Stomach smooth muscle (tissue), 2 donors: ENCODE measurements around the gene SLC17A1.

Experiments used
- H3K27ac ChIP-seq: one replicate; pipeline ENCODE4 v1.7.0; 2013; ENCODE audit warnings: mild to moderate bottlenecking, low read length, inconsistent platforms
- H3K27me3 ChIP-seq, 2 donors: one replicate each; pipeline ENCODE4 v1.7.0; 2013; ENCODE audit warnings: low read length in 2 of 2; ENCODE audit not compliant: insufficient read depth in 2 of 2, control insufficient read depth in 1 of 2
- H3K36me3 ChIP-seq, 2 donors: one replicate each; pipeline ENCODE4 v1.7.0; 2013; ENCODE audit warnings: low read length in 2 of 2; ENCODE audit not compliant: control insufficient read depth in 2 of 2, insufficient read depth in 2 of 2
- H3K4me1 ChIP-seq: one replicate; pipeline ENCODE4 v1.7.0; 2013; ENCODE audit warnings: low read length; ENCODE audit not compliant: control insufficient read depth, insufficient read depth
- H3K4me3 ChIP-seq, 2 donors: one replicate each; pipeline ENCODE4 v1.7.0; 2013; ENCODE audit warnings: low read length in 2 of 2
- H3K9ac ChIP-seq, 2 donors: one replicate each; pipeline ENCODE4 v1.7.0; 2013; ENCODE audit warnings: low read length in 2 of 2, mild to moderate bottlenecking in 1 of 2
- H3K9me3 ChIP-seq, 2 donors: one replicate each; pipeline ENCODE4 v1.7.0; 2013; ENCODE audit warnings: low read length in 2 of 2; ENCODE audit not compliant: control insufficient read depth in 2 of 2
- donor health status: healthy.
- donor health status: Pancreatic carcinoma.

Gene SLC17A1

DNA sequence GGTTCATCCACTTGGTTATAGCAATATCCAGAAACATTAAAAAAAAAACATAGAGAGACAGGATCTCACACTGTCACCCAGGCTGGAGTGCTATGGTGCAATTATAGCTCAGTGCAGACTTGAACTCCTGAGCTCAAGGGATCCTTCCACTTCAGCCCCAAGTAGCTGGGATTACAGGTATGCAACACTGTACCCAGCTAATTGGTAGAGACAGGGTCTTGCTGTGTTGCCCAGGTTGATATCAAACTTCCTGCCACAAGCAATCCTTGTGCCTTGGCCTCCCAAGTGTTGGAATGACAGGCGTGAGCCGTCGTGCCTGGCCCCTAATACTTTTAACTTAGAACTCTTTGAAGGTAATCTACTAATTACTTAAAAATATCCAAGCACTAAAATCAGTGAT, 818 bp upstream of the SLC17A1 start:
- Histone ChIP-seq H3K4me1 (no peaks in the 10 kb centered on the region), H3K9ac (no peak overlapping the region), H3K4me3 (no peak overlapping the region), H3K36me3 (no peaks in the 10 kb centered on the region), H3K27me3 (no peaks in the 10 kb centered on the region), H3K9me3 (no peaks in the 10 kb centered on the region), H3K27ac (no peak overlapping the region)

DNA sequence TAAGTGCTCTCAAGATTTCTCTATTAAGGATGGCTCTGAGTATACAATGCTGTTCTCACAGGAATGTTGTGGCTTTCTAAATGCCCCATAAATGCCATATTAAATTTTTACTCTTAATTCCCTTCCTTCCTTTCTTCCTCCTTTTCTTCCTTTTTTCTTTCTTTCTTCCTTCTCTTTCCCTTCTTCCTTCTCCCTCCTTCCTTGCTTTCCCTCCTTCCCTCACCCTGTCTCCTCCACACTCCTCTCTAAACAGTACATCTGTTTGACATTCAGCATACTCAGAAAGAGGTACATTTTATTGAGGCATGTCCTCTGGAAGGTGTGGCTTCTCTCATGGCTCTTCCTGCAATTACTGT, 433 bp upstream of the SLC17A1 start:
- Histone ChIP-seq H3K9ac (no peak overlapping the region), H3K4me3 (no peak overlapping the region), H3K27ac (no peak overlapping the region), H3K36me3 (no peaks in the 10 kb centered on the region), H3K9me3 (no peaks in the 10 kb centered on the region), H3K4me1 (no peaks in the 10 kb centered on the region), H3K27me3 (no peaks in the 10 kb centered on the region)

DNA sequence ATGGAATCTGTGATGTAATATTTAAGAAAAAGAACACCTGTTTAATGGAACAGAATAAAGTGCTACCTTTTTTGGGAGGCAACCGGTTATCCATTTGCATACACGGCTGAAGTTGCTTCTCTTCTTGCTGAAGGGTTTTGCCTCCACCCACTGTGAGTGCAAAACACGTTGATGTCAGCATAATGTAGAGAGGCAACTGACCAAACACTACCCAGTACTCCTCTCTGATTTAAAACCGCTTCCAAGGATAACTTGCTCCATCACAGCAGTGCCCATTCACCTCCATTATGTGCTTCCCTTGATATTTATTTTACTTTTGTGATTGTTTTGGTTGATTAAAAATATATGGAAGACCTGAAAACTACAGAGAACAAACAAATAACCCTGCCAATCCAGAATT, 1.4 kb downstream of the SLC17A1 start:
- Histone ChIP-seq H3K27me3 (no peaks in the 10 kb centered on the region), H3K4me3 (no peak overlapping the region), H3K27ac (no peak overlapping the region), H3K36me3 (no peaks in the 10 kb centered on the region), H3K9me3 (no peaks in the 10 kb centered on the region), H3K4me1 (no peaks in the 10 kb centered on the region), H3K9ac (no peak overlapping the region)

DNA sequence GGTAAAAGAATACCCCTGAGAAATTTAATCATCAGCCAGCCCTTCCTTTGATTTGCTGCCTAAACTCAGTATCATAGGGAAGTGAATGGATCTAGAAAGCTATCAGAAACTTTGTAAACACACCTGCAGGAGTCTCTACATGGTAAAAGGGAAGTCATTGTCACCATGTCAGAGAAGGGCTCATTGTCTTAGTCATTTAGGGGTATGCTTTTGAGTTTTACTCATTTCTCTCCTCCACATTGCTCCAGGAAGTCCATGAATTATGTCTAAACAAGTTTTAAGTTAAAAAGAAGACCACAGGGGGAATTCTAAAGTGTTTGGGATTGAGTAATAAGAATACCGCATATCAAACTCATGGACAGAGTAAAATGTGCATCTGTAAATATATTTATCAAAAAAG, 2.5 kb downstream of the SLC17A1 start:
- H3K9ac ChIP-seq, result no peak overlapping the region
- no peaks in the 10 kb centered on the region for H3K4me1 ChIP-seq
- H3K36me3 ChIP-seq, result no peaks in the 10 kb centered on the region
- no peak overlapping the region for H3K27ac ChIP-seq
- no peaks in the 10 kb centered on the region for H3K9me3 ChIP-seq
- no peak overlapping the region for H3K4me3 ChIP-seq
- H3K27me3 ChIP-seq, result no peaks in the 10 kb centered on the region

DNA sequence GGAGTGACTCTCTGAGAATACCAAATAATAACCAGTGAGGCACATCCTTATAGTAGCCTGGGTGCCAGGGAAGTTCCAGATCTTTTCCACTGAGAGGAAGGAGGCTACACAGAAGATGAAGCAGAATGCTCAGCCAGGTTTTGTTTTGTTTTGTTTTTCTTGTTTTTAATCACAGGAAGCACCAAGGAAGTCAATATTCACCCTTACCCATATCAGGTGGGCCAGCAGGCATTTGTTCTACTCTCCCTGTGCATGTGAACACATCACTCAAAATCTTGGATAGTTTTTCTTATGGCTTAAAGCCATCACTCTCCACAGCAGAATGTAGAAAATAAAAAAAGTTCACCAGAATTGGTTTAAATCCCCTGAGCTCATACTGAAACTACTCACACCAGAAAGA, 10.5 kb downstream of the SLC17A1 start:
- Histone ChIP-seq H3K4me1 (no peaks in the 10 kb centered on the region), H3K9ac (no peak overlapping the region), H3K36me3 (no peaks in the 10 kb centered on the region), H3K27me3 (no peaks in the 10 kb centered on the region), H3K9me3 (no peaks in the 10 kb centered on the region), H3K27ac (no peak overlapping the region), H3K4me3 (no peak overlapping the region)

DNA sequence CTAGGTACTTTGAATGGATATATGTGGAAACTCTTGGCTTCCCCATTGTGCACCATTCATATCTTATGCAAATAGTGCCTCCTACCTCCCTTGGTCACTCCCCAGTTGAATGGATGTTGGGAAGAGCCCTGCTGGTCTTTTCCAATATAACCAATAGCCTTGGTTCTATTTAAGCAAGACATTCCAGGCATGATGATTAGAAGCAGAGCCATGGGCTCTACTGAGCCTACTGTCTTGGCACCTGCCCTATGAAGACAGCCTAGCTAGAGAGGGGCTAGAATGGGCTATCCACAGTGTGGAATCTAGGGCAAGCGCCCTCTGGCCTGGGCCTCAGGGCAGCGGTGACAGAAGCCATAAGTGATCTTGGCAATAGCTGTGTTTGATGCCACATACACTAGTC, 15.6 kb downstream of the SLC17A1 start:
- no peak overlapping the region for H3K27ac ChIP-seq
- no peaks in the 10 kb centered on the region for H3K27me3 ChIP-seq

DNA sequence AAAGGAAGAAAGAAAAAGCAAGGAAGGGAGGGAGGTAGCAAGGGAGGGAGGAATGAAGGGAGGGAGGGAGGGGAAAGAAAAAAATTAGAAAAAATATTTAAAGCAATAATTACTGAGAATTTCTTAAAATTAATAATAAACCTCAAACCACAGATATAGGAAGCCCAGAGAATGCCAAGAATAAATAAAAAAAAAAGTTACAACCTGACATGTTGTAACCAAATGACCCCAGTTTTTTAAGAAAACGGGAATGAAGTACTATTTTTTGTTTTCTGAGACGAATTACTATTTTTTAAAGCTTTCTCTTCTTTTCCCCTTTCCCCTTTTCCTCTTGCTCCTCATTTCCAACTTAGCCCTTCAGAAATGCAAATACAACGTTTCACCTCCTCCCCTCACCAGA, 16.7 kb downstream of the SLC17A1 start:
- Histone ChIP-seq H3K4me1 (no peaks in the 10 kb centered on the region), H3K27me3 (no peaks in the 10 kb centered on the region), H3K36me3 (no peaks in the 10 kb centered on the region), H3K9me3 (no peaks in the 10 kb centered on the region), H3K27ac (no peak overlapping the region), H3K9ac (no peak overlapping the region), H3K4me3 (no peak overlapping the region)

More for the DNA sequence above, 15.6 kb downstream of the SLC17A1 start:
- Histone ChIP-seq H3K4me3 (no peak overlapping the region), H3K4me1 (no peaks in the 10 kb centered on the region), H3K9me3 (no peaks in the 10 kb centered on the region), H3K36me3 (no peaks in the 10 kb centered on the region), H3K9ac (no peak overlapping the region)

DNA sequence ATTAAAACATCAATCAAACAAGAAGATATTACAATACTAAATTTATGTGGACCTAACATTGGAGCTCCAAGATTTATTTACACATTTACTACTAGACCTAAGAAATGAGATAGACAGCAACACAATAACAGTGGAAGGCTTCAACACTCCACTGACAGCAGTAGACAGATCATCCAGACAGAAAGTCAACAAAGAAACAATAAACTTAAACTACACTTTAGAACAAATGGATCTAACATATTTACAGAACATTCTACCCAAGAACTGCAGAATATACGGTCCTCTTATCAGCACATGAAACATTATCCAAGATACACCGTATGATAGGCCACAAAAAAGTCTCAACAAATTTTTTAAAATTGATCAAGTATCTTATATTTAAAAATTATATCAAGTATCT, 27.0 kb downstream of the SLC17A1 start:
- no peaks in the 10 kb centered on the region for H3K27me3 ChIP-seq
- H3K9ac ChIP-seq, result no peak overlapping the region
- H3K4me1 ChIP-seq, result no peaks in the 10 kb centered on the region
- no peak overlapping the region for H3K4me3 ChIP-seq
- no peak overlapping the region for H3K27ac ChIP-seq
- no peaks in the 10 kb centered on the region for H3K36me3 ChIP-seq
- H3K9me3 ChIP-seq, result no peaks in the 10 kb centered on the region

DNA sequence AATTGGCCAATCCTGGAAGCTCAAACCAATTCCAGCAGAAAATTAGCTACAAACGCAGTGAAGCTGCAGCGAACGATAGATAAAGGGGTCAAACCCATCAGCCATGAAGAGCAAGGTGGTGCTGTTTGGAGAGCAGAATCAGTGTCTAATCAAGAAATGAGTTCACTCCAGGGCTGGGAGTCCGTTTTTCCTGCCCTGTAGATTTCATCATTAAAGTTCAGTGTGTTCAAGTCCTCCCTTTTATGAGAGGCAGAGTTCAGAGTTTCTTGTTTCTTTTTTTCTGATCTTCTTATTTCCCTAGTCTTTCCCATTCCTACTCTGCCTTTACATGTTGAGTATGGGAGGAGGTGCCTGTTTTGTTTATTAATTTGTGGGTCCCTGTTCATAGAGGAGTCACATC, 30.4 kb downstream of the SLC17A1 start:
- no peaks in the 10 kb centered on the region for H3K4me1 ChIP-seq
- H3K36me3 ChIP-seq, result no peaks in the 10 kb centered on the region
- no peak overlapping the region for H3K4me3 ChIP-seq
- no peaks in the 10 kb centered on the region for H3K27me3 ChIP-seq
- no peaks in the 10 kb centered on the region for H3K9me3 ChIP-seq
- H3K9ac ChIP-seq, result no peak overlapping the region
- no peak overlapping the region for H3K27ac ChIP-seq

DNA sequence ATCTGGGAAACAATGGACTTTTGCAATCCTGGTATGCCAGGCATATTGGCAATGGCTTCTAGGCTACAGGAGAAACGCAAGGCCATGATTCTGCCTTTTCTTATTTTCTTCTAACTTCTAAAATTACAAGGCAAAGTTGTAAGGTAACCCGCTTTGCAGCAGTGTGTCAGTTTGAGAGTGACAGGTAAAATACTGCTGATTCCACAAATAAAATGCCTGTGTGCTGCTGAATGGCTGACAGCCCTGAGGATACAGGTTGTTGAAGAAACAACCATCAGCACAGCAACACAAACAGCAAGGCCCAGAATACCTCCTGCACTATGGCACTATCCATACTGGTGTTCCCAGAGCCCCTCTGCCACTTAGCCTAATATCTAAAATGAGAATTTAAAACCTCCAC, 37.1 kb downstream of the SLC17A1 start:
- H3K27ac ChIP-seq, result no peak overlapping the region
- no peaks in the 10 kb centered on the region for H3K36me3 ChIP-seq
- no peaks in the 10 kb centered on the region for H3K4me1 ChIP-seq
- H3K27me3 ChIP-seq, result no peaks in the 10 kb centered on the region
- H3K9ac ChIP-seq, result no peak overlapping the region
- H3K9me3 ChIP-seq, result no peaks in the 10 kb centered on the region
- H3K4me3 ChIP-seq, result no peak overlapping the region

DNA sequence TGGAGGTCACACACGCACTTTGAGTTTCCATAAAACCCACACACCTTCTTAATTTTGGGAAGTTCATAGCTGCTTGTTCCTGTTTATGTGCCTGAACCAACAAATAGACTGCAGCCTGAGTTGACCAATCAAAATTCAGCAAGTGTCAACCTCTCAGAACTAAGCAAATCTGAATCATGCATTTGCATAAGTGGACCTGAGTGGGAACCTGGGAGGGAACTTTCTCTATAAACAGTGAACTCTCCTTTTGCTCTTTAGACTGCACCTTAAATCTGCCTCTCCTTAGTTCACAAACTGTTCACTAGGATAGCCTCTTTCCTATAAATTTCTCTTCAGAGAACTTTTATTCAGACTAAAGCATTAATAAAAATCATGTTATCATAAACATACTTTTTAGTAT, 37.9 kb downstream of the SLC17A1 start:
- Histone ChIP-seq H3K4me1 (no peaks in the 10 kb centered on the region), H3K9ac (no peak overlapping the region), H3K9me3 (no peaks in the 10 kb centered on the region), H3K27ac (no peak overlapping the region), H3K4me3 (no peak overlapping the region), H3K36me3 (no peaks in the 10 kb centered on the region), H3K27me3 (no peaks in the 10 kb centered on the region)

DNA sequence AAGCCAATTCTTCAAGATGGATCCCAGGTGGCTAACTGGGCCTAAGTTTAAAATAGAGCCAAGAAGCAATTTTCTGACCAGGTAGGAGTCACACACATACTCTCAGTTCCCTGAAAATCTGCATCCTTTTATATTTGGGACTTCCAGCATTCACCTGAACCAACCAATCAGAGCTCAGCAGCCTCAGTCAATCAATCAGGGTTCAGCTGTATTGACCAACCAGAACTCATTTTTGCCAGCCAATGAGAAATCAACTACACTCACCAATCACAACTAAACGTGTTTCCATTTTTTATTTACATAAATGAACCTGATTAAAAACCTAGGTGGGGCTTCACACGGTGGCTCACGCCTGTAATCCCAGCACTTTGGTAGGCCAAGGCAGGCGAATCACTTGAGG, 39.8 kb downstream of the SLC17A1 start:
- no peaks in the 10 kb centered on the region for H3K9me3 ChIP-seq
- no peaks in the 10 kb centered on the region for H3K27me3 ChIP-seq
- H3K4me3 ChIP-seq, result no peak overlapping the region
- no peaks in the 10 kb centered on the region for H3K4me1 ChIP-seq
- no peaks in the 10 kb centered on the region for H3K36me3 ChIP-seq
- H3K27ac ChIP-seq, result no peak overlapping the region
- H3K9ac ChIP-seq, result no peak overlapping the region
